ENCODE measurements around the gene PRKG1. TPM values are rescaled to one million over a fixed set of nuclear protein-coding genes. Genes with fewer than 3 reads are reported as not detected.
"Not testable (repeated sequence)": the region's sequence is repeated elsewhere in the genome, so short reads cannot be mapped to it uniquely, and the experiment has no call there.

PRKG1 gene
- total RNA-seq, 4 donors from 2014 or later = 17.1 to 36.4 (median 25.8) TPM

DNA sequence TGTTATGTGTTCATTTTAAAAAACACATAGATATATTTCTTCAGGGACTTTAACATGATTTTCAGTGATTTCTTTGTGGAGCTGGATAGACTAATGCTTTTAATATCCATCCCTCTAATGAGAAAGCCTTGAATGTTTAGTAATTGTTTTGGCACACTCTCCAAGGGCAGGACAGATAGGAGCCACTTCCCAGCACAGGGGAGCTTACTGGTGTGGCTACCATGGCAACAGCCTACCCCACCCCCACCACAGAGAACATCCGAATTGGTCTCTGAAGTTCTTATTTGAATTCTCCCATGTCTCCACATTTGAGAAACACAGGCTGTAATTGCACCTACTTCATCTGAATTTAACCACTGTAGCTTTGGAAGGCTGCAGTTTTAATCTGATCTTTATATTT lies 87.7 kb downstream of the PRKG1 start:
- TF ChIP-seq, protein P1, sequence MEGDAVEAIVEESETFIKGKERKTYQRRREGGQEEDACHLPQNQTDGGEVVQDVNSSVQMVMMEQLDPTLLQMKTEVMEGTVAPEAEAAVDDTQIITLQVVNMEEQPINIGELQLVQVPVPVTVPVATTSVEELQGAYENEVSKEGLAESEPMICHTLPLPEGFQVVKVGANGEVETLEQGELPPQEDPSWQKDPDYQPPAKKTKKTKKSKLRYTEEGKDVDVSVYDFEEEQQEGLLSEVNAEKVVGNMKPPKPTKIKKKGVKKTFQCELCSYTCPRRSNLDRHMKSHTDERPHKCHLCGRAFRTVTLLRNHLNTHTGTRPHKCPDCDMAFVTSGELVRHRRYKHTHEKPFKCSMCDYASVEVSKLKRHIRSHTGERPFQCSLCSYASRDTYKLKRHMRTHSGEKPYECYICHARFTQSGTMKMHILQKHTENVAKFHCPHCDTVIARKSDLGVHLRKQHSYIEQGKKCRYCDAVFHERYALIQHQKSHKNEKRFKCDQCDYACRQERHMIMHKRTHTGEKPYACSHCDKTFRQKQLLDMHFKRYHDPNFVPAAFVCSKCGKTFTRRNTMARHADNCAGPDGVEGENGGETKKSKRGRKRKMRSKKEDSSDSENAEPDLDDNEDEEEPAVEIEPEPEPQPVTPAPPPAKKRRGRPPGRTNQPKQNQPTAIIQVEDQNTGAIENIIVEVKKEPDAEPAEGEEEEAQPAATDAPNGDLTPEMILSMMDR (IDR thresholded peaks at IDR 0.05) = no peak
- no peak for DNase-seq (ENCODE audit: low spot score)
- no peak for ATAC-seq (ENCODE audit: low FRiP score)

DNA sequence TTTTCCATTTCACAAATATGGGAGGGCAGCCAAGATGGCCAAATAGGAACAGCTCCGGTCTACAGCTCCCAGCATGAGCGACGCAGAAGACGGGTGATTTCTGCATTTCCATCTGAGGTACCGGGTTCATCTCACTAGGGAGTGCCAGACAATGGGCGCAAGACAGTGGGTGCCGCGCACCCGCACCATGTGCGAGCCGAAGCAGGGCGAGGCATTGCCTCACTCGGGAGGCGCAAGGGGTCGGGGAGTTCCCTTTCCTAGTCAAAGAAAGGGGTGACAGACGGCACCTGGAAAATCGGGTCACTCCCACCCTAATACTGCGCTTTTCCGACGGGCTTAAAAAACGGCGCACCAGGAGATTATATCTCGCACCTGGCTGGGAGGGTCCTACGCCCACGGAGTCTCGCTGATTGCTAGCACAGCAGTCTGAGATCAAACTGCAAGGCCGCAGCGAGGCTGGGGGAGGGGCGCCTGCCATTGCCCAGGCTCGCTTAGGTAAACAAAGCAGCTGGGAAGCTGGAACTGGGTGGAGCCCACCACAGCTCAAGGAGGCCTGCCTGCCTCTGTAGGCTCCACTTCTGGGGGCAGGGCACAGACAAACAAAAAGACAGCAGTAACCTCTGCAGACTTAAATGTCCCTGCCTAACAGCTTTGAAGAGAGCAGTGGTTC lies 89.2 kb downstream of the PRKG1 start:
- DNase-seq (ENCODE audit: low spot score); ATAC-seq (ENCODE audit: low FRiP score): not testable (repeated sequence)

DNA sequence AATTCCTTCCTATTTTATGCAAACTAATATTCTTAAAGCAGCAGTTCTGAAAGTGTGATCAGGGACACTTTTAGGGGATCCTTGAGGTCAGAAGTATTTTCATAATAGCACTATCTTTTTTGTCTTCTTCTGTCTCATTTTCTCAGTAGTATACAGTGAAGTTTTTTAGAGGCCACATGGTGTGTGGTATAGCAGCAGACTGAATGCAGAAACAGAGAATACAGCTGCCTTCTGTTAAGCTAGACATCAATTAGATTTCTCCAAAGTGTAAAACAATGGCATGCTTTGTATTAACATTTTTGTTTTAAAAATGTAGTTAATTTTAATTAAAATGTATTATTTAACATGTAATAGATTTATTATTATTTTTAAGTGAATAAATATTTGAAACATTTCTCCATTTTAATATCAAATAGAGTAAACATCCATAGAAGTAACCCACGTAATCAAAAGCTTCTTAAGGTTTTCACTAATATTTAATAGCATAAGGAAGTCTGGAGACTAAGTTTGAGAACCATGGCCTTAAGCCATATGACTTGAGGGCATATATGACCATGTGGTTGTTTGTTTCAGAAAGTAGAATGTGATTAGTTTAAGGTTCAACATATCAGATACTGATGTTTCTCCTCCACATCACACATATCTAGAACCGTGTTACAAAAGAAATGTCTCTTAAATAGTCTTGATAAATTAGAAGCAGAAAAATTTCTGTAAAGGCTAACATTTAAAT lies 94.0 kb downstream of the PRKG1 start:
- TF ChIP-seq, protein P1 (IDR thresholded peaks at IDR 0.05) = no peak
- no peak for ATAC-seq (ENCODE audit: low FRiP score)

DNA sequence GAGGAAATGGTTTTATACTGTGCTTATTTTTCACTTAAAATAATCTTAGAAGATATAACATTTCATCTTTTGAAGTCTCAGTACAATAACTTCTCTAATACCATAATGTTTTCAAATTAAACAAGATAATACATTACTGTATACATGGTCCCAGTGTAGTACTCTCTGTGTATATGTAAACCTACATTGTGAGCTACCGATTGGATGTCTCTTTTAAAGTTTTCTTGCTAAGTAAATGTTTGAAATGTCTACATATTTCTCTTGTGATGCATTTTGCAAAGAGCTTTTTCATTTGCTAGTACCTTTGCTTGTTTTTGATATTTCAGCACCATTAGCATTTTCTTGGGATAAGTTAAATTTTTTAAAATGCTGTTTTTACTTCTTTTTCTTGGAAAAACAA lies 94.8 kb downstream of the PRKG1 start:
- no peak for DNase-seq (ENCODE audit: low spot score)
- ATAC-seq (ENCODE audit: low FRiP score) = no peak
- TF ChIP-seq, protein P1 (IDR thresholded peaks at IDR 0.05) = no peak

More for the DNA sequence above, 94.0 kb downstream of the PRKG1 start:
- DNase-seq (ENCODE audit: low spot score) = no peak

DNA sequence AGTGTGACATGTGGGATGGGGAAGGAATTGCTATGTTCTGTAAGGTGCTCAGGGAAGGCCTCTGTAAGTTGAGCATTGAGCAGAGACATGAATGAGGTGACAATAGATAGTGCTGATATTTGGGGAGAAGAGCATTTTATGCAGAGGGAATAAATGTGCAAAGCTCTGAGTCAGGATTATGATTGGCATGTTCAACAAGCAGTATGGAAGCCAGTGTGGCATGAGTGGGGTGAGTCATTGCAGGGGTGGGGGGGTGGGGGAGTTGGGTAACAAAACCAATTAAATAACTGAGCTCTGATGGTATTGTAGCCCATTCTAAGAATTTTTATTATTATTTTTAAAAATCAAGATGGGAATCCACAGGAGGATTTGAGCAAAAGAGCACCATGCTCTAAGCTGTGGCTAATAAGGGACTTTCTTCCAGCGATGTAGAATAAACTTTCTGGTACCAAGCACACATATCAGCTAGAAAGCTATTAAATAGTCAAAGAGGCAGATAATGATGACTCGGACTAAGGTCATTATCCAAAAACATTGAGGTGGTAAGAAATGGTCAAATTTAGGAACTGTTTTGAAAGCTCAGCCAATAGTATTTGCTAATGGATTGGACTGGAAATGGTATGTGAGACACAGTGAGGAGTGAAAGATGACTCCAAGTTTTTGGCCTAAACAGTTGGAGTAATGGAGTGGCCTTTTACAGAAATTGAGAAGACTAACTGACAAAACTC lies 96.4 kb downstream of the PRKG1 start:
- DNase-seq (ENCODE audit: low spot score) = no peak
- ATAC-seq (ENCODE audit: low FRiP score) = no peak
- TF ChIP-seq, protein P1 (IDR thresholded peaks at IDR 0.05) = no peak

DNA sequence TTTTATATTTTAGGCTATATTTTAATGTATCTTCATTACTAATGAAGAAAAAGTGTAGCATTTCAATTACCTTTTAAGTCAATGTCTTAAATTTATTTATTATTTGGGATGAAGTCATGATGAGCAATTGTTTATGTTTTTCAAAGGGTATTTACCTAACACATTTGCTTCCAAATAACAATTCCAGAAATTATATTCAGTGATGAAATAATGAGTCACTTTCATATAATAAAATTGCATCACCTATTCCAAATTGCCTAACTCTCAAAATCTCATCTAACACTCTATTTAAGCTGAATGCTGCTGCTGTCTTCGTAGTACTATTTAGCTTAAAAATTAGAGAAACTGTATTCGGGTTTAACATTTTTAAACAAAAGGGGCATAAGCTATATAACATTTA lies 97.7 kb downstream of the PRKG1 start:
- peak; percentile 78 for ATAC-seq (ENCODE audit: low FRiP score)
- DNase-seq (ENCODE audit: low spot score) = no peak
- TF ChIP-seq, protein P1 (IDR thresholded peaks at IDR 0.05) = no peak

DNA sequence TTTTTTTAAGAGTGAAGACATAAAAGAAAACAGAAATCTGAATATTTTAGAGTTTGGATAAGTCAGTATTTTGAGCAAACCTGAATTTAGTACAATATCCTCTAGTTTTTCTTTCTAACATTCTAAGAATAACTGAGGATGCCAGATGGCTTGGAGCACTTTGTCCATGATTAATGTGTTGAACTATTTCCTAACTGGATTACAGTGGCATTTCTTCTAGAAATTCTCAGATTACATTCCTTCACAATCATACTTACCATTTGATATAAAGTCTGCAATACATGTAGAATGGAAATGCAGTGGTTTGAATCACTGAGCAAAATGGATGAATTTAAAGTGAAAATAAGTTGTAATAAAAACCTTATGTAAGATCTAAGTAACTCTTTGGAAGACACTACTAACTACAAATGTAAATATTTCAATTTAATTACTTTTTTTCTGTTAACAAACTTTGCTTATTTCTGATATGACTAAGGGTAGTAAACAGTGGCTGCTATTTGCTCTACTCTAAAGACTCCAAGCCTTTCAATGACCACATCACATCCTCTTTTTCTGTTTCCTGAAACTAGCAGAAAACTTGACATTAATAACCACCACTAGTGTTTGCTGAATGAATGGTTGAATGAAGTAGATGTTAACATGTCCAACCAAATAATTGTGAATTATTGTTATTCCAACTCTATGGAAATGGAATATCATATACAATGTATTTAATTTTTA lies 102.8 kb downstream of the PRKG1 start:
- TF ChIP-seq, protein P1 (IDR thresholded peaks at IDR 0.05) = no peak
- DNase-seq (ENCODE audit: low spot score) (no peak), ATAC-seq (ENCODE audit: low FRiP score) (no peak)

Measured in omental fat pad (tissue), 4 donors.